Ectodermal cell (in vitro differentiated cells): ENCODE results near the gene MT1A.

Experiments used
- H3K27ac ChIP-seq: 2 replicates; pipeline ENCODE4 v1.7.0; 2013; ENCODE audit warnings: mild to moderate bottlenecking, low read depth, low read length; ENCODE audit not compliant: insufficient read depth, poor library complexity, severe bottlenecking
- H3K27me3 ChIP-seq: 2 replicates; pipeline ENCODE4 v1.7.0; 2013; ENCODE audit warnings: mild to moderate bottlenecking, low read length; ENCODE audit not compliant: insufficient read depth, control insufficient read depth, poor library complexity, severe bottlenecking
- H3K36me3 ChIP-seq: one replicate; pipeline ENCODE4 v1.7.0; 2013; ENCODE audit warnings: low read length; ENCODE audit not compliant: control insufficient read depth, insufficient read depth
- H3K4me1 ChIP-seq: one replicate; pipeline ENCODE4 v1.7.0; 2013; ENCODE audit warnings: low read length; ENCODE audit not compliant: control insufficient read depth, insufficient read depth
- H3K4me3 ChIP-seq: 2 replicates; pipeline ENCODE4 v1.7.0; 2013; ENCODE audit warnings: low read depth, low read length, control low read depth; ENCODE audit not compliant: insufficient read depth
- H3K9me3 ChIP-seq: 2 replicates; pipeline ENCODE4 v1.7.0; 2013; ENCODE audit warnings: mild to moderate bottlenecking, low read length, moderate library complexity; ENCODE audit not compliant: control insufficient read depth
- WGBS, 2 experiments: methylation state at CpG; one replicate each; pipeline ENCODE4 v1.1.7; 2013; ENCODE audit warnings: missing lambda C conversion rate in 2 of 2; 5-methylcytosine and 5-hydroxymethylcytosine counted together

MT1A gene

DNA sequence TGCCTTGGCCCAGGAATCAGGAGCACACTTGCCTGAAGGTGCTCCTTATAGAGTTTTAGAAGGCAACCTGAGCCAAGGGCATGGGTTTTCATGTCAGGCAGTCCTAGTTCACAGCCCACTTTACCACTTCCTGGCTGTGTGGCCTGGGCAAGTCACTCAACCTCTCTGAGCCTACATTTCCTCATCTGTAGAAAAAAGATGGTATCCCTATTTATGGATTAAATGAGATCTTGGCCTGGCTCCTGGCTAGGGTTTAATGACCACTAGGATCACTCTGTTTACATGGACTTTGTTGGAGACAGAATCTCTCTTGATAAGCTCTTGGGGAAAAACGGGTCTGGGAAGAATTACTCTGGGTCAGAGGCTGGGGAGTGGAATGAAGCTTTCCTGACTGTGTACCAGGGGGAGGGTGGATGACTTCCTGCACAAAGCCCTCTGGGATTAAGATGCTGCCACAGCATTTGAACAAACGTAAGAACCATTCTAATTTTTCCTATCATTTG is 27.8 kb upstream of the MT1A start:
- Histone ChIP-seq H3K4me3 (no peak overlapping the region), H3K27ac (no peak overlapping the region), H3K27me3 (peaks cover 83% of the 10 kb centered on the region), H3K36me3 (no peaks in the 10 kb centered on the region), H3K4me1 (peaks cover 23% of the 10 kb centered on the region), H3K9me3 (no peaks in the 10 kb centered on the region)
- 85% methylated on average over 2 of the region's 2 CpGs for WGBS, 2 experiments

DNA sequence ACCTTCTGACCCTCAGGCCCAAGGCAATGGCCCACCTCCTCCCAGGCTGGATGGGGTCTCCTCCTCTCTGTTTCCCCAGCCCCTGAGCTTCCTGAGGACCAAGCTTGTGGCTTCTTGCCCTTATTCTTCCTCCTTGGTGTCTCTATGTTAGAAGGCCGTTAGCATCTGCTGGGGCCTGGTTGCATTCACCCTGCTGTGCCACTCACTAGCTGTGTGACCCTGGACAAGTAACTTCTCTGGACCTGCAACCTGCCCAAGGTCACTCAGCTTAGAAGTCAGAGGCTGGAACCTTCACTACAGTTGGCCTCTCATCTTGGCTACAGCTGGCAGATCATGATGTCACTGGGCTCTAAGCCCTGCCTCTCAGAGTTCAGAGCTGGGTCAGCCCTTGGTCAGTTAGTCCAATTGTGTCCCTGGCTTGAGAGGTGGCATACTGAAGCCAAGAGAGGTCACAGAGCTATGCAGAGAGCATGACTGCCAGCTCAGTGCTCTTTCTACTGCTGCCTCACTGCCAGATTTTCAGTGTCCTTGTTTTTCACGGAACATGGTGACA is 27.1 kb upstream of the MT1A start:
- H3K4me1 ChIP-seq, result peaks cover 23% of the 10 kb centered on the region
- 89 to 92% methylated on average over 2 of the region's 2 CpGs for WGBS, 2 experiments
- no peaks in the 10 kb centered on the region for H3K36me3 ChIP-seq
- peaks cover 88% of the 10 kb centered on the region for H3K27me3 ChIP-seq
- no peak overlapping the region for H3K27ac ChIP-seq
- H3K9me3 ChIP-seq, result no peaks in the 10 kb centered on the region
- H3K4me3 ChIP-seq, result no peak overlapping the region

DNA sequence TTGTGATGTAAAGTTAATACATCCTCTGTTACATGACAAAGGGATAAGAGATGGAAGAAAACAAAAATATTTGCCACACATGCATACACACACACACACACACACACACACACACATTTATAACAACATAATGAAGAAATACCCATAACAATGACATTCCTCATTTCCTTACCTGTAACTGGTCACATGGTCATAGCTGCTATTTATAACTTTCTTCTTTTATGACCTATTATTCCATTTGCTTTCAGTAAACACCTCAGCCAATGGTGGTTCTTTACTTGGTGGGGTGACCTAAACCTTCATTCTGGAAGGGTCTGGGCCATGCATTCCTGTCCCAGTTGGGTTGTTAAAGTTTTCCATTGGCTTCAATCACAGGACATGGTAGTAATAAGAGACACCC is 24.8 kb upstream of the MT1A start:
- Histone ChIP-seq H3K9me3 (no peaks in the 10 kb centered on the region), H3K36me3 (no peaks in the 10 kb centered on the region), H3K4me1 (peaks cover 35% of the 10 kb centered on the region), H3K27me3 (peaks cover 88% of the 10 kb centered on the region), H3K27ac (no peak overlapping the region), H3K4me3 (no peak overlapping the region)

DNA sequence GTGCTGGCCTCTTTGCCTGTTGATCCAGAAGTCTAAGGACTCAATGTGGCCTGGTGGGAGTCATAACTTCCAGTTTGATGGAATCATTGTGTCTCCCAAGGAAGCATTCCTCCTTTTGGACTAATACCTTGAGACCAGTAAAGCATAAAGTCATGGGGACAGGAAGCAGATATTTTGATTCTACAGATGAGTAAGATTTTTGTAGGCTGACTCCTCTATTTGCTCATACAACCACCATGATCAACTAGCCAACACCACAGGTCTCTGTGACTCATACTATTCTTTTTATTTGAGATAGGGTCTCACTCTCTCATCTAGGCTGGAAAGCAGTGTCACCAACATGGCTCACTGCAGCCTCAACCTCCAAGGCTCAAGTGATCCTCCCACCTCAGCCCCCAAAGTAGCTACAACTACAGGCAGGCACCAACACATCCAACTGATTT is 23.9 kb upstream of the MT1A start:
- Histone ChIP-seq H3K4me3 (no peak overlapping the region), H3K27ac (no peak overlapping the region), H3K4me1 (peaks cover 27% of the 10 kb centered on the region), H3K9me3 (no peaks in the 10 kb centered on the region), H3K27me3 (peaks cover 88% of the 10 kb centered on the region), H3K36me3 (no peaks in the 10 kb centered on the region)

DNA sequence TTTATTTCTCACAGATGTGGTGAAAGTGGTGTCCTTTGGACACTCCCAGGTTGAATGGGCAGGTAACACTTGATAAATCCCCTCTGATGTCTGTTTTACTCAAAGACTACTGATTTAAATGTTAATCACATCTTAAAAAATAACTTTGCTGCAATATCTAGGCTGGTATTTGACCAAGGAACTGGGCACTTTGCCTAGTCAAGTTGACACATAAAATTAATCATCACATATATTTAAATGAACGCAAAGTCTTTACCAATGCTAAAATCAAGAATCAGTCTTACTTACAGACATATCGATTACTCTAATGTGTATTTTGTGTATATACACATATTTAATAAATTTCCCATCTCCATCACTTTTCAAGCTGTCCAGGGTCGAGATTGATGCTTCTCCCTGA is 23.1 kb upstream of the MT1A start:
- 84 to 100% methylated on average over 2 of the region's 3 CpGs for WGBS, 2 experiments

DNA sequence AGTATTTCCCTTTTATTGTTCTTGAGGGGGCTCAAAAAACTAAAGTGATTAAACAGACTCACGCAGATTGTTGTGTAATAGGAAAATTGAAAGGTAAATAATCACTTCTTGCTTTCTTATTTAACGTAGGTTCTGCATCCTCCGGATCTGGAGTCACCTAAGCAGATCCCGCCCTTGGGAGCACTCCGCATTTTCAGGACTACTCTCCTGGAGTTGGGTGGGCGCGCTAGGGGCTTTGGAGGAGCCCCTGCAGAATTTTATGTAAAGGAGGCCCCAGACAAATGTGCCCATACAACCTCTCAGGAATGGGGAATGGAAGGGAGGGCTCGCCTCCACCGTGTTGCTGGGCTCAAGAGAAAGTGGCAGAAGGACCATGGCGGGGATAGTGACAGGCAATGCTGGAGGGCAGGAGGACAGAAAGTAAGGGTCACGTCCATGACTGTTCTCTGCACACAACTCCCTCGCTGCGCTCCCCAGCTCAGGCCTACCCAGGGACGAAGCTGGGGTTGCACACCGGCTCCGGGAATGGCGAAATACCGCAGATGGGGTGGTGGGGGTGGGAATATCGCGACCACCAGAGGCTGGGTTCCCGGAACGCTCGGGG is 21.8 kb upstream of the MT1A start:
- 21 to 28% methylated on average over 23 of the region's 23 CpGs for WGBS, 2 experiments
- peak overlapping the region; percentile 23 for H3K4me3 ChIP-seq
- H3K36me3 ChIP-seq, result no peaks in the 10 kb centered on the region
- peaks cover 83% of the 10 kb centered on the region for H3K27me3 ChIP-seq
- H3K27ac ChIP-seq, result no peak overlapping the region
- H3K4me1 ChIP-seq, result peaks cover 14% of the 10 kb centered on the region
- no peaks in the 10 kb centered on the region for H3K9me3 ChIP-seq

More for the DNA sequence above, 23.1 kb upstream of the MT1A start:
- Histone ChIP-seq H3K4me1 (peaks cover 19% of the 10 kb centered on the region), H3K4me3 (no peak overlapping the region), H3K36me3 (no peaks in the 10 kb centered on the region), H3K27me3 (peaks cover 87% of the 10 kb centered on the region), H3K27ac (no peak overlapping the region), H3K9me3 (no peaks in the 10 kb centered on the region)

DNA sequence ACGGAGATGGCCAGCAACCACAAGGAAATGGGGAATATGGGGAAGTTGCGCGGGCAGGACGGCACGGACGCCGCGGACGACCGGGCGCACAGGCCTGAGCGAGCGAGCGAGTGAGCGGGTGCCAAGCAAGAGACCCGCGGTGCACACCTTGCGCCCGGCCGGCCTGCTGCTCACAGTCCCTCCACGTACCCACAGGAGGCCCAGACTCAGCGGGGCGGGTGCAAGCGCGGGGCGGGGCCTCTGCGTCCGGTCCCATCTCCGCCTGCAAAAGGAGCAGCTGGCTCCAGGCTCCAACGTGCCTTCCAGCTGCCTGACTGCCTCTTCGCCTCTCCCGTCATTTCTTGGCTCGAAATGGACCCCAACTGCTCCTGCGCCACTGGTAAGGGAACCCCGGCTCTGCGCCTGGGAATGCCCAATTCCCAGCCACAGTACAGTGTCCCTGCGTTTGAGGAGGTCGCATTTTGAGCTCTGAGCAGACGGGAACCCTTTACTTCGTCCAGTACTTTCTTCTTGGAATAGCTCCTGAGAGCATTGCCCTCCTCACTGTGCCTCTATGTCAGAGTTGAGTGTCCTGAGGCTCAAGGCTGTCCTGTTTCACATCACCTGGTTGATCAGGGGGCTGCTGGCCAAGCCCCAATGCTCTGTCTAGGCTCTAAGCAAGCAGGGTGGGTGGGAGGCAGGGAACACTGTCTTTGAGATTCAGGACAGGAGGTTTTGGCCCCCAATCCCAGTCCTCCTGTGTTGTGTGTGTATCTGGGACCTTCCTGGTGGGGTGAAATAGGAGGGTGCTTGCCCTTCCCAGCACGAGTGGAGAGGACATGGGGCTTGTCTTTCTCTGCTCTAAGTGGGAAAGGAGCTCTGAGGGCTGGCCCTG is 21.0 kb upstream of the MT1A start:
- peak overlapping the region; percentile 23 for H3K4me3 ChIP-seq
- peaks cover 76% of the 10 kb centered on the region for H3K27me3 ChIP-seq
- WGBS, 2 experiments, result 4 to 6% methylated on average over 41 of the region's 41 CpGs
- H3K9me3 ChIP-seq, result no peaks in the 10 kb centered on the region
- no peak overlapping the region for H3K27ac ChIP-seq
- H3K4me1 ChIP-seq, result peaks cover 14% of the 10 kb centered on the region
- no peaks in the 10 kb centered on the region for H3K36me3 ChIP-seq

DNA sequence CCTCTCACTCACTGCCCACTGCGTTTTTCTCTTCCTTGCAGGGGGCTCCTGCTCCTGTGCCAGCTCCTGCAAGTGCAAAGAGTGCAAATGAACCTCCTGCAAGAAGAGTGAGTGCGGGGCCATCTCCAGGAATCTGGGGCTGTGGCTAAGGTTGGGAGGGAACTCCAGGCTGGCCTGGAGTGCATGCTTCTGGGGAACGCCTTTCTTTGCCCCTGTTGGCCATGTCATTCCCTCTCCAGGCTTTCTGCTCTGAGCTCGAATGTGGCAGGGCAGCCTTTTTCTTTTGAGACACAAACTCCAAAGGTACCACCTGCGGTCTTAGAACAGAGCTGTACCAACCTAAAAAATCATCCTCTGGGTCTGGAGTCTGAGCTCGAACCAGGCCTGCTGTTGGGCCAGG is 20.3 kb upstream of the MT1A start:
- H3K27me3 ChIP-seq, result peaks cover 74% of the 10 kb centered on the region

DNA sequence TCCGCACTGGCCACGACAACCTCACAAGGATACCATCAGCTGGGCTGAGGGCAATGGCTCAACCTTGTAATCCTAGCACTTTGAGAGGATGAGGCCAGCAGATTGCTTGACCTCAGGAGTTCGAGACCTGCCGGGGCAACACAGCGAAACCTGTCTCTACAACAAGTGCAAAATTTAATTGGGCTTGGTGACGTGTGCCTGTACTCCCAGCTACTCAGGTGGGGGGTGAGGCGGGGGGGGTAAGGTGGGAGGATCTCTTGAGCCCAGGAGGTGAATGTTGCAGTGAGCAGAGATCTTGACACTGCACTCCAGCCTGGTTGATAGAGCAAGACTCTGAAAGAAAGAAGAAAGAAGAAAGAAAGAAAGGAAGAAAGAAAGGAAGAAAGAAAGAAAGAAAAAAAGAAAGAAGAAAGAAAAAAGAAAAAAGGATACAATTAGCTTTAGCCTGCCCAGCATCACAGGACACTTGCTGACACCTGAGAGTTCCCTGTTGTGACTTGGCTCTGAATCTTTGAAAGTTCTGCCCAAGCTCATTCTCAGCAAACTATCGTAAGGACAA is 18.0 kb upstream of the MT1A start:
- H3K27ac ChIP-seq, result no peak overlapping the region
- H3K4me1 ChIP-seq, result peaks cover 14% of the 10 kb centered on the region
- no peak overlapping the region for H3K4me3 ChIP-seq
- H3K9me3 ChIP-seq, result no peaks in the 10 kb centered on the region
- WGBS, 2 experiments, result 77 to 84% methylated on average over 8 of the region's 8 CpGs
- H3K36me3 ChIP-seq, result no peaks in the 10 kb centered on the region
- peaks cover 81% of the 10 kb centered on the region for H3K27me3 ChIP-seq

More for the DNA sequence above, 20.3 kb upstream of the MT1A start:
- peaks cover 14% of the 10 kb centered on the region for H3K4me1 ChIP-seq
- H3K4me3 ChIP-seq, result no peak overlapping the region
- no peak overlapping the region for H3K27ac ChIP-seq
- H3K9me3 ChIP-seq, result no peaks in the 10 kb centered on the region
- WGBS, 2 experiments, result 24 to 34% methylated on average over 6 of the region's 6 CpGs
- H3K36me3 ChIP-seq, result no peaks in the 10 kb centered on the region
